ENCODE data around the gene CIZ1. TPM values are rescaled to one million over a fixed set of nuclear protein-coding genes. Genes with fewer than 3 reads are reported as not detected.

CIZ1 gene
- total RNA-seq, 1 donor from 2014 or later, result 128 TPM

GRCh38 chr9:128128836-128129590 is 62.4 kb downstream of the CIZ1 start:
- intact Hi-C loops (cut with micrococcal nuclease), result loop anchor here (1.0 to 5.0 kb wide), 5 partner anchors 12 to 357 kb away; partner anchors contain the start of genes BBLN, CIZ1 and DPM2

- intact Hi-C loops (cut with micrococcal nuclease), result loop anchor here (1.0 to 5.0 kb wide), 5 partner anchors 11 to 356 kb away; partner anchors contain the start of genes BBLN, CIZ1 and DPM2
Measured at GRCh38 chr9:128127990-128128835, 63.2 kb downstream of the CIZ1 start.

GRCh38 chr9:128127568-128127989 is 63.8 kb downstream of the CIZ1 start, which contains the start of gene PTGES2:
TSS of gene PTGES2 (minus strand) at chr9:128127729. CDS start at chr9:128127717, 12 bp downstream.
- intact Hi-C loops (cut with micrococcal nuclease), result loop anchor here (5.0 kb wide), 2 partner anchors 190 to 355 kb away; partner anchors contain the start of gene DPM2

- intact Hi-C loops (cut with micrococcal nuclease), result loop anchor here (5.0 kb wide), 2 partner anchors 188 to 353 kb away; partner anchors contain the start of gene DPM2
Measured at GRCh38 chr9:128125580-128126354, 65.6 kb downstream of the CIZ1 start.

- intact Hi-C loops (cut with micrococcal nuclease), result loop anchor here (5.0 kb wide), 2 partner anchors 188 to 353 kb away; partner anchors contain the start of gene DPM2
Measured at GRCh38 chr9:128124873-128125579, 66.3 kb downstream of the CIZ1 start.

- intact Hi-C loops (cut with micrococcal nuclease), result no loop called here
Measured at GRCh38 chr9:128124451-128124850, 66.9 kb downstream of the CIZ1 start.

- intact Hi-C loops (cut with micrococcal nuclease), result no loop called here
Measured at GRCh38 chr9:128123451-128124080, 67.8 kb downstream of the CIZ1 start.

- intact Hi-C loops (cut with micrococcal nuclease), result no loop called here
Measured at GRCh38 chr9:128122809-128123175, 68.6 kb downstream of the CIZ1 start.

- intact Hi-C loops (cut with micrococcal nuclease), result no loop called here
Measured at GRCh38 chr9:128121924-128122808, 69.2 kb downstream of the CIZ1 start.

- intact Hi-C loops (cut with micrococcal nuclease), result no loop called here
Measured at GRCh38 chr9:128121466-128121810, 69.9 kb downstream of the CIZ1 start.

- intact Hi-C loops (cut with micrococcal nuclease), result no loop called here
Measured at GRCh38 chr9:128120741-128121465, 70.5 kb downstream of the CIZ1 start.

GRCh38 chr9:128120061-128120740 is 71.2 kb downstream of the CIZ1 start:
- intact Hi-C loops (cut with micrococcal nuclease), result no loop called here

- intact Hi-C loops (cut with micrococcal nuclease), result no loop called here
Measured at GRCh38 chr9:128118971-128119665, 72.3 kb downstream of the CIZ1 start.

GRCh38 chr9:128118472-128118857 is 72.9 kb downstream of the CIZ1 start:
- intact Hi-C loops (cut with micrococcal nuclease), result no loop called here

GRCh38 chr9:128117613-128118471 is 73.5 kb downstream of the CIZ1 start:
- intact Hi-C loops (cut with micrococcal nuclease), result loop anchor here (1.0 to 2.0 kb wide), 2 partner anchors 10 to 51 kb away; partner anchors contain the start of gene NAIF1

All from T-helper 2 cell treated with Interferon-gamma antibody and Interleukin-4, amounts not matched to agents 100 ng/mL and 5 ng/mL, for 36 hours (primary cell).